Caco-2 (cell line): ENCODE results near the gene GPR137. TPM values are rescaled to one million over a fixed set of nuclear protein-coding genes. Genes with fewer than 3 reads are reported as not detected.

ENCODE experiments used
- BruUV-seq: library from RNA; stranded (reverse); fragments of 400-500 nt; replicated peaks from 2 replicates; lab custom pipeline; 2021; lab: Mats Ljungman, UMichigan
- CTCF ChIA-PET: fragments of 300-600 bp; sonication (Branson Sonifier 250); formaldehyde crosslinking; loops from one replicate; lab custom pipeline; 2022; ENCODE audit warnings: antibody characterized with exemption; lab: Charles Lee
- POLR2A ChIA-PET: fragments of 300-600 bp; sonication (Branson Sonifier 250); formaldehyde crosslinking; loops from one replicate; lab custom pipeline; 2022; ENCODE audit warnings: antibody characterized with exemption; lab: Charles Lee
- DNase-seq, 2 experiments: peaks; one replicate each; pipeline versions ENCODE4 v3.0.0 to v3.0.0-alpha.2; 2020 to 2022
- H3K27me3 ChIP-seq: replicated peaks from 2 replicates; pipeline ENCODE4 v1.6.0; 2011; ENCODE audit warnings: low read length; ENCODE audit not compliant: control insufficient read depth, insufficient read depth
- H3K36me3 ChIP-seq: 2 replicates; pipeline ENCODE4 v1.5.1; 2011; ENCODE audit warnings: low read length; ENCODE audit not compliant: control insufficient read depth, insufficient read depth
- H3K4me1 ChIP-seq: fragments of 250-450 bp; sonication (Bioruptor Pico); 2 replicates; pipeline ENCODE4 v1.5.1; 2020; ENCODE audit warnings: mild to moderate bottlenecking
- H3K4me3 ChIP-seq: 2 replicates; pipeline ENCODE4 v1.5.1; 2011; ENCODE audit warnings: low read depth, mild to moderate bottlenecking, control low read depth, low read length
- H3K9me3 ChIP-seq: fragments of 250-450 bp; sonication (Bioruptor Pico); 2 replicates; pipeline ENCODE4 v1.5.1; 2020; ENCODE audit warnings: mild to moderate bottlenecking, moderate library complexity
- H3K27ac Mint-ChIP-seq: one replicate; pipeline ENCODE4 v1.8.0; 2022; ENCODE audit warnings: mixed read lengths; ENCODE audit not compliant: unreplicated experiment
- H3K27me3 Mint-ChIP-seq: one replicate; pipeline ENCODE4 v1.8.0; 2022; ENCODE audit warnings: mixed read lengths; ENCODE audit not compliant: insufficient read depth, unreplicated experiment
- H3K36me3 Mint-ChIP-seq: one replicate; pipeline ENCODE4 v1.8.0; 2022; ENCODE audit warnings: mild to moderate bottlenecking, mixed read lengths; ENCODE audit not compliant: insufficient read depth, unreplicated experiment
- H3K4me1 Mint-ChIP-seq: one replicate; pipeline ENCODE4 v1.8.0; 2022; ENCODE audit warnings: low read depth, mixed read lengths; ENCODE audit not compliant: unreplicated experiment
- H3K4me3 Mint-ChIP-seq: one replicate; pipeline ENCODE4 v1.8.0; 2022; ENCODE audit warnings: mild to moderate bottlenecking, moderate library complexity, mixed read lengths; ENCODE audit not compliant: unreplicated experiment
- H3K9me3 Mint-ChIP-seq: one replicate; pipeline ENCODE4 v1.8.0; 2022; ENCODE audit warnings: mixed read lengths; ENCODE audit not compliant: unreplicated experiment
- intact Hi-C: fragments of 100-400 bp; cut with micrococcal nuclease; formaldehyde crosslinking; loops from one replicate; pipeline ENCODE4 v1.10.0; 2022; ENCODE audit not compliant: unreplicated experiment
- total RNA-seq: library from RNA; stranded (reverse); gene quantifications from 2 replicates; pipeline ENCODE4 v1.2.3, GENCODE V29; 2022
- TF ChIP-seq, protein P1 (sequence below), 2 experiments: fragments of 200-600 bp in 1 of 2; IDR thresholded peaks; 1 replicate in 1 of 2; 2 replicates in 1 of 2; pipeline versions ENCODE4 v1.5.1 to v1.8.0; 2011 to 2022; ENCODE audit warnings: antibody characterized with exemption in 1 of 2, control low read depth in 1 of 2, inconsistent platforms in 1 of 2, low read depth in 1 of 2, low read length in 1 of 2, mild to moderate bottlenecking in 1 of 2, moderate library complexity in 1 of 2; ENCODE audit not compliant: insufficient read depth in 1 of 2, severe bottlenecking in 1 of 2, unreplicated experiment in 1 of 2

The GPR137 gene
- total RNA-seq, 1 experiment from 2014 or later = 58.5 TPM

DNA sequence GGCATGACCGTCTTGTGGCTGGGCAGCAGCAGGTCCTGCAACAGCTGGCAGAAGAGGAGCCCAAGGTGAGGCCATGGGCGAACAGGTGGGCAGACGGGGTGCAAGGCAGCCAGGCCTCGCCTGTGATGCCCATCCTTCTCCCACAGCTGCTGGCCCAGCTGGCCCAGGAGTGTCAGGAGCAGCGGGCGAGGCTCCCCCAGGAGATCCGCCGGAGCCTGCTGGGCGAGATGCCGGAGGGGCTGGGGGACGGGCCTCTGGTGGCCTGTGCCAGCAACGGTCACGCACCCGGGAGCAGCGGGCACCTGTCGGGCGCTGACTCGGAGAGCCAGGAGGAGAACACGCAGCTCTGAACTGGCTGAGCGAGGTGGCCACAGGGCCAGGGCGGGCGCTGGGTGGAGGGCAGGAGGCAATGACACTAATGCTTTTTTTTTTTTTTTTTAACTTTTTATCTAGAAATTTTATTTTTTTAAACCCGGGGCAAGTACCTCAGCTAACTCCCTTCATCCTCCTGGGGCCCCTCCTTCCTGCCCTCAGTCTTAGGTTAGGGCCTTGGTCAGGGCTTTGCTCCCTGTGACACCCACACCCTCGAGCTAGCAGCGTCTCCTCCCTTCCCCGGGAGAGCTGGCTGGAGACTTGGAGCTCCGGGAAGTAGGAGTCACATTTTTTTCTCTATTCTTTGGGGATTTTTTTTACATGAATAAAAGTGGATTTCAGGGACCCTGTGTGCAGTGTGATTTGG, 18.3 kb upstream of the GPR137 start:
- Histone ChIP-seq H3K4me1 (peaks cover 21% of the 10 kb centered on the region), H3K27me3 (no peaks in the 10 kb centered on the region), H3K36me3 (peaks cover 4% of the 10 kb centered on the region), H3K4me3 (no peak overlapping the region), H3K9me3 (no peaks in the 10 kb centered on the region)
- intact Hi-C loops = no loop called here
- peaks cover 17% of the 10 kb centered on the region for H3K4me1 Mint-ChIP-seq
- DNase-seq = no peak
- H3K9me3 Mint-ChIP-seq = no peaks in the 10 kb centered on the region
- H3K27ac Mint-ChIP-seq = peak overlapping the region; percentile 95
- BruUV-seq = no TSS peak
- ChIA-PET CTCF (interaction anchor here (0.7 to 1.6 kb wide), 2 partner anchors 17 to 77 kb away, joined by 4 to 7 read pairs; partner anchors contain the start of gene PLCB3), POLR2A (interaction anchor here (3.5 kb wide), 1 partner anchor 21 kb away, joined by 22 read pairs; the partner anchor contains the start of gene PPP1R14B)
- no peaks in the 10 kb centered on the region for H3K27me3 Mint-ChIP-seq
- H3K4me3 Mint-ChIP-seq = peak overlapping the region; percentile 89
- TF ChIP-seq, protein P1, sequence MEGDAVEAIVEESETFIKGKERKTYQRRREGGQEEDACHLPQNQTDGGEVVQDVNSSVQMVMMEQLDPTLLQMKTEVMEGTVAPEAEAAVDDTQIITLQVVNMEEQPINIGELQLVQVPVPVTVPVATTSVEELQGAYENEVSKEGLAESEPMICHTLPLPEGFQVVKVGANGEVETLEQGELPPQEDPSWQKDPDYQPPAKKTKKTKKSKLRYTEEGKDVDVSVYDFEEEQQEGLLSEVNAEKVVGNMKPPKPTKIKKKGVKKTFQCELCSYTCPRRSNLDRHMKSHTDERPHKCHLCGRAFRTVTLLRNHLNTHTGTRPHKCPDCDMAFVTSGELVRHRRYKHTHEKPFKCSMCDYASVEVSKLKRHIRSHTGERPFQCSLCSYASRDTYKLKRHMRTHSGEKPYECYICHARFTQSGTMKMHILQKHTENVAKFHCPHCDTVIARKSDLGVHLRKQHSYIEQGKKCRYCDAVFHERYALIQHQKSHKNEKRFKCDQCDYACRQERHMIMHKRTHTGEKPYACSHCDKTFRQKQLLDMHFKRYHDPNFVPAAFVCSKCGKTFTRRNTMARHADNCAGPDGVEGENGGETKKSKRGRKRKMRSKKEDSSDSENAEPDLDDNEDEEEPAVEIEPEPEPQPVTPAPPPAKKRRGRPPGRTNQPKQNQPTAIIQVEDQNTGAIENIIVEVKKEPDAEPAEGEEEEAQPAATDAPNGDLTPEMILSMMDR (IDR thresholded peaks at IDR 0.05; ENCODE audit: insufficient read depth in 1 of 2, low read depth in 1 of 2, low read length in 1 of 2, severe bottlenecking in 1 of 2, unreplicated experiment in 1 of 2) = no peak
- H3K36me3 Mint-ChIP-seq = peaks cover 88% of the 10 kb centered on the region

DNA sequence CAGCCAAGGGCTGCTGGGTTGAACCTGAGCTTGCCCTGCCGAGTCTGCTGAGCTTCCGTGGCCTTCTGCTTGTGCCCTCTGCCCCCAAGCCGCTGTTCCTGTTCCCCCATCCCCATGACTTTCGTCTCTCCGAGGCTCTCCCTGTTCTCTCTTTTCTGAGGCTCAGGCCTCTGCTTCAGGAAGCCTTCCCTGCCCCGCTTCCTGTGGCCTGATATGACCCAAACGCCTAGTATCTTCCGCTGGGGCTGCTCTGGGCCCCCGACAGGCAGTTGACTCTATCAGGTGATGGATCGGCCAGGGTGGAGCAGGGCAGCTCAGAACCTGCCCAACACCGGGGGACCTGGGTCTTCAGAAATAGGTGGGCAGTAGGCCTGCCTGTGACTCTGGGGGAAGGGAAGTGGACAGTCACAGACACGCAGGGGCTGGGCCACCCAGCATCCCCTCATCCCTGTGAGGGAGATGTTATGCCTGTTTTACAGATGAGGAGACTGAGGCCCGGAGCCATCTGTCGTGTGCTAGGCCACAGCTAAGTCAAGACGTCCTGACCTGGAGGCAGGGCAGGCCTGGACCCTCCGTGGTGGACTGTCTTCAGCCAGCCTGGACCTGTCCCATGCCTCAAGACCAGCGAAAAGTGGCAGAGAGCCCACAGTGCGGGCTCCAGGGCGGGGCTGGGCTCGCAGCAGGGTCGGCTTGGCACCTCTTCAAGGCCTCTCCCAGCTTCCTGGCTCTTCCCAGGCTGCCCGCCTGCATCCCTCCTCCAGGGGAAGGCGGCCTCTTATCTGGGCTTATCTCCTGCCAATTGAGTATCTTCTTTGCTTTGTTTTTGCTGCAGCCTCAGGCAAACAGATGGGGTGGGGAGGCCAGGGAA, 17.4 kb upstream of the GPR137 start:
- no TSS peak for BruUV-seq
- intact Hi-C loops = no loop called here
- CTCF ChIA-PET = interaction anchor here (0.7 to 2.7 kb wide), 5 partner anchors 16 to 78 kb away, joined by 4 to 17 read pairs (median 12); partner anchors contain the start of genes CATSPERZ and PLCB3

More for the DNA sequence above, 17.4 kb upstream of the GPR137 start:
- H3K4me1 ChIP-seq = peaks cover 21% of the 10 kb centered on the region
- Mint-ChIP-seq H3K9me3 (no peaks in the 10 kb centered on the region), H3K4me3 (peak overlapping the region; percentile 89), H3K27ac (peak overlapping the region; percentile 95), H3K4me1 (peaks cover 17% of the 10 kb centered on the region), H3K27me3 (no peaks in the 10 kb centered on the region), H3K36me3 (peaks cover 80% of the 10 kb centered on the region)
- no peaks in the 10 kb centered on the region for H3K9me3 ChIP-seq
- POLR2A ChIA-PET = interaction anchor here (0.5 to 3.5 kb wide), 4 partner anchors 22 to 49 kb away, joined by 3 to 22 read pairs (median 9); partner anchors contain the start of genes FKBP2, PPP1R14B, PRDX5 and TRMT112
- DNase-seq = peak; percentile 73 to 85
- peaks cover 4% of the 10 kb centered on the region for H3K36me3 ChIP-seq
- TF ChIP-seq, protein P1 (IDR thresholded peaks at IDR 0.05; ENCODE audit: insufficient read depth in 1 of 2, low read depth in 1 of 2, low read length in 1 of 2, severe bottlenecking in 1 of 2, unreplicated experiment in 1 of 2) = peak in 1 of 2 experiments; percentile 2
- peak overlapping the region; percentile 85 for H3K4me3 ChIP-seq
- H3K27me3 ChIP-seq = no peaks in the 10 kb centered on the region
